ENCODE results near the gene TPSG1. TPM values are rescaled to one million over a fixed set of nuclear protein-coding genes. Genes with fewer than 3 reads are reported as not detected.

The TPSG1 gene
- total and polyA plus RNA-seq, 2 experiments from 2014 or later = 0.81 TPM; not detected in 1

DNA sequence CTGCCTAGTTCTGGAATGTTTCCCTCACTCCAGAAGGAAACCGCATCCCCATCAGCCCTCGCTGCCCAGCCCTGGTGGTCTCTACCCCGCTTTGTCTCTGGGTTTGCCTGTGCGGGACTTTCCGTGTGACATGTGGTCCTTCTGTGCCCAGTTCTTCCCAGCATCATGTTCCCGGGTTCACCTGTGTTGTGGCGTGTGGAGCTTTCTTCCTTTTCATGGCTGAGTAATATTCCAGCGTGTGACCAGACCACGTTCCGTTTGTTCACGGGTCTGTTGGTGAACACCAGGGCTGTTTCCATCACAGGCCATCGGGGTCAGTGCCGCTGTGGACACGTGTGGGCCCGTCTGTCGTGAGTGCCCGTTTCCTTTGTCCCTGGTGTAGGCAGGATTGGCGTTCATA is 40.1 kb downstream of the TPSG1 start:
- TF ChIP-seq EZH2phosphoT487 (IDR thresholded peaks at IDR 0.05; ENCODE audit: unreplicated experiment) (no peak), REST (IDR thresholded peaks at IDR 0.05; ENCODE audit: unreplicated experiment) (no peak), CREB1 (CRISPR knock-in tag; IDR thresholded peaks at IDR 0.05; ENCODE audit: low read depth) (no peak), POLR2AphosphoS5 (IDR thresholded peaks at IDR 0.05; ENCODE audit: low read depth) (no peak), NANOG (IDR thresholded peaks at IDR 0.05; ENCODE audit: borderline replicate concordance) (no peak), ZNF114 (CRISPR knock-in tag; IDR thresholded peaks at IDR 0.05) (no peak), STAT1 (IDR thresholded peaks at IDR 0.05; ENCODE audit: unreplicated experiment) (no peak), JUNB (IDR thresholded peaks at IDR 0.05; ENCODE audit: unreplicated experiment) (no peak), ZNF331 (CRISPR knock-in tag; IDR thresholded peaks at IDR 0.05; ENCODE audit: low read depth) (no peak), ZNF462 (CRISPR knock-in tag; IDR thresholded peaks at IDR 0.05) (no peak), EZH2 (IDR thresholded peaks at IDR 0.05; ENCODE audit: low read depth, unreplicated experiment) (no peak)
- TF ChIP-seq, protein P1, sequence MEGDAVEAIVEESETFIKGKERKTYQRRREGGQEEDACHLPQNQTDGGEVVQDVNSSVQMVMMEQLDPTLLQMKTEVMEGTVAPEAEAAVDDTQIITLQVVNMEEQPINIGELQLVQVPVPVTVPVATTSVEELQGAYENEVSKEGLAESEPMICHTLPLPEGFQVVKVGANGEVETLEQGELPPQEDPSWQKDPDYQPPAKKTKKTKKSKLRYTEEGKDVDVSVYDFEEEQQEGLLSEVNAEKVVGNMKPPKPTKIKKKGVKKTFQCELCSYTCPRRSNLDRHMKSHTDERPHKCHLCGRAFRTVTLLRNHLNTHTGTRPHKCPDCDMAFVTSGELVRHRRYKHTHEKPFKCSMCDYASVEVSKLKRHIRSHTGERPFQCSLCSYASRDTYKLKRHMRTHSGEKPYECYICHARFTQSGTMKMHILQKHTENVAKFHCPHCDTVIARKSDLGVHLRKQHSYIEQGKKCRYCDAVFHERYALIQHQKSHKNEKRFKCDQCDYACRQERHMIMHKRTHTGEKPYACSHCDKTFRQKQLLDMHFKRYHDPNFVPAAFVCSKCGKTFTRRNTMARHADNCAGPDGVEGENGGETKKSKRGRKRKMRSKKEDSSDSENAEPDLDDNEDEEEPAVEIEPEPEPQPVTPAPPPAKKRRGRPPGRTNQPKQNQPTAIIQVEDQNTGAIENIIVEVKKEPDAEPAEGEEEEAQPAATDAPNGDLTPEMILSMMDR (conservative IDR thresholded peaks at IDR 0.05; ENCODE audit: low read depth in 2 of 2) = no peak
- TF ChIP-seq, protein P2, sequence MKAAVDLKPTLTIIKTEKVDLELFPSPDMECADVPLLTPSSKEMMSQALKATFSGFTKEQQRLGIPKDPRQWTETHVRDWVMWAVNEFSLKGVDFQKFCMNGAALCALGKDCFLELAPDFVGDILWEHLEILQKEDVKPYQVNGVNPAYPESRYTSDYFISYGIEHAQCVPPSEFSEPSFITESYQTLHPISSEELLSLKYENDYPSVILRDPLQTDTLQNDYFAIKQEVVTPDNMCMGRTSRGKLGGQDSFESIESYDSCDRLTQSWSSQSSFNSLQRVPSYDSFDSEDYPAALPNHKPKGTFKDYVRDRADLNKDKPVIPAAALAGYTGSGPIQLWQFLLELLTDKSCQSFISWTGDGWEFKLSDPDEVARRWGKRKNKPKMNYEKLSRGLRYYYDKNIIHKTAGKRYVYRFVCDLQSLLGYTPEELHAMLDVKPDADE (IDR thresholded peaks at IDR 0.05) = no peak
- ATAC-seq (no peak), DNase-seq (ENCODE audit: low spot score) (no peak)
- H3K36me3 Mint-ChIP-seq (ENCODE audit: low read depth) = no peaks in the 10 kb centered on the region
- no peak overlapping the region for H3K27ac Mint-ChIP-seq
- Histone ChIP-seq H3F3A (replicated peaks; ENCODE audit: low read depth) (no peaks in the 10 kb centered on the region), H3K4me2 (no peak overlapping the region), H3K79me2 (replicated peaks; ENCODE audit: insufficient read depth) (no peaks in the 10 kb centered on the region; the same call in 1 of the 2 replicates), H2AFZ (no peak overlapping the region), H3K27ac (ENCODE audit: low read depth) (no peak overlapping the region), H3K4me3 (no peak overlapping the region), H4K20me1 (replicated peaks; ENCODE audit: insufficient read depth) (peaks cover 4% of the 10 kb centered on the region), H3K27me3 (ENCODE audit: insufficient read depth) (no peaks in the 10 kb centered on the region), H3K36me3 (ENCODE audit: insufficient read depth) (no peaks in the 10 kb centered on the region), H3K4me1 (ENCODE audit: insufficient read depth) (no peaks in the 10 kb centered on the region), H3K9me2 (ENCODE audit: insufficient read depth) (no peaks in the 10 kb centered on the region)
- H3K9me3 Mint-ChIP-seq = no peaks in the 10 kb centered on the region
- H3K27me3 Mint-ChIP-seq (ENCODE audit: insufficient read depth, low read depth, poor library complexity) = peaks cover 5% of the 10 kb centered on the region
- H3K4me1 Mint-ChIP-seq = no peaks in the 10 kb centered on the region
- no peak overlapping the region for H3K4me3 Mint-ChIP-seq

Measured in GM23338 (cell line).